ENCODE results near the gene PLEKHO2.

The PLEKHO2 gene

DNA sequence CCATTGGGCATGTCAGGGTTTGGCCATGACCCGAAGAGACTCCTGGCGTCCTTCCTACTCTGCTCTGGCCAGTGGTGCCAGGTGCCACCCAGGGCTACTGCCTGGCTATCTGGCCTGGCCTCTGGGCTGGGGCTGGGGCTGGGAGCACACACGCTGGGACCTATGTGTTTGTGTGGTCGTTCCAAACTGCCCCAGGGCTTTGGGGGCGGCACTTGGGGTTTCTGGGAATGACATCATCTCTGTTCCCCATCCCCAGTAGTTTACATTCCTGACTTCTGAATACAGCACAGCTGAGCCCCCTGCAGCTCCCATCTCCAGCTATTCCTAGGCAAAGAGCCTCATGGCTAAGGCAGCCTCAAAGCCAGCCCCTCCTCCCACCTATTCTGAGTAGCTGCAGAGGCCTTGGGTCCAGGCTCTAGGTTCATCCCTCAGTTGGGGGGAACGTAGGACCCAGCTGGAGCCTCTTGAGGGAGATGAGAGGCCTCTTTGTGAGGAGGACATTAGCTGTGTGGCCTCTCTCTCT lies 24.3 kb downstream of the PLEKHO2 start:
- Histone ChIP-seq H3K9me3 (ENCODE audit: insufficient read depth, low read length) (no peaks in the 10 kb centered on the region), H3K27me3 (ENCODE audit: insufficient read depth, insufficient read length) (no peaks in the 10 kb centered on the region), H3K9ac (ENCODE audit: insufficient read length, low read depth) (peak overlapping the region; percentile 68), H3K36me3 (ENCODE audit: insufficient read depth, insufficient read length, low read length) (peaks cover 59% of the 10 kb centered on the region), H3K4me3 (ENCODE audit: insufficient read length, low read depth) (no peak overlapping the region), H3K4me1 (ENCODE audit: insufficient read depth, insufficient read length) (peaks cover 39% of the 10 kb centered on the region)
- TF ChIP-seq SUZ12 (IDR thresholded peaks at IDR 0.05; ENCODE audit: extremely low read depth, insufficient read depth, insufficient read length): no peak
- peak; percentile 97 for DNase-seq (ENCODE audit: low read depth, low spot score)

DNA sequence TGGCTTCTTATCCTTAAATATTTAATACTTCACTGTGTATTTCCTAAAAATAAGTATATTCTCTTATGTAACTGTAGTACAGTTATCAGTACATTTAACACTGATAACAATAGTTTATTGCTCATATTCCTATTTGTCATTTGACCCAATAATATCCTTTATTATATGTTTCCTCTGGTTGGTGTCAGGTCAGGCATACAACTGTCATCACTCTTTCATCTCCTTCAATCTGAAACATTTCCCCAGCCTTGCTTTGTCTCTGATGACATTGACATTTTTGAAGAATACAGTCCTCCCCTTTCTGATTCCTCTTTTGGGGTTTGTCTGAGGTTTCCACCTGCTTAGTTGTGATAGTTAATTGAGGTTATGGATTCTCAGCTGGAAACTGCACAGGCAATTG lies 27.8 kb downstream of the PLEKHO2 start:
- Histone ChIP-seq H3K9ac (ENCODE audit: insufficient read length, low read depth) (no peak overlapping the region), H3K4me3 (ENCODE audit: insufficient read length, low read depth) (no peak overlapping the region), H3K36me3 (ENCODE audit: insufficient read depth, insufficient read length, low read length) (peaks cover 33% of the 10 kb centered on the region), H3K9me3 (ENCODE audit: insufficient read depth, low read length) (no peaks in the 10 kb centered on the region), H3K4me1 (ENCODE audit: insufficient read depth, insufficient read length) (peaks cover 31% of the 10 kb centered on the region), H3K27me3 (ENCODE audit: insufficient read depth, insufficient read length) (no peaks in the 10 kb centered on the region)
- TF ChIP-seq SUZ12 (IDR thresholded peaks at IDR 0.05; ENCODE audit: extremely low read depth, insufficient read depth, insufficient read length) (no peak), ZNF274 (IDR thresholded peaks at IDR 0.05; ENCODE audit: low read depth, low read length) (no peak), YY1 (IDR thresholded peaks at IDR 0.05; ENCODE audit: insufficient read depth, insufficient read length) (no peak)
- no peak for DNase-seq (ENCODE audit: low read depth, low spot score)

DNA sequence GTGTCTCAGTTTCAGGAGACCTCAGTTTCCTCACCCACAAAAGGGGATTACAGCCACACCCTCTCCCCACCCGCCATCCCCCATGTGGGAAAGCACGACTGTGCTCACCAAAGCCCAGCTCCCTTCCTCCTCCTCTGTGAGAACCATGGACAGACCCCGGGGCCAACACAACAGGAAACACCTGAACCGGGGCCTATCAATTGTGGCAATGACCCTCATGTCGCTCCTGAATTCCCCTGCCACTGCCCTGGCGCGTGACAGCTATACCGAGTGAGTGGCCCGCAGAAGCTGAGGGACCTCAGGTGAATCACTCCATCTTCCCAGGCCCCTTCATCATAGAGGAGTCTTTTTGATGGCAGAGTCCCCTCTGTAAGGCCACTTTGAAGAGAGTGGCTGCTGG lies 28.6 kb downstream of the PLEKHO2 start:
- Histone ChIP-seq H3K9ac (ENCODE audit: insufficient read length, low read depth) (no peak overlapping the region), H3K9me3 (ENCODE audit: insufficient read depth, low read length) (no peaks in the 10 kb centered on the region), H3K36me3 (ENCODE audit: insufficient read depth, insufficient read length, low read length) (peaks cover 24% of the 10 kb centered on the region), H3K4me1 (ENCODE audit: insufficient read depth, insufficient read length) (peaks cover 36% of the 10 kb centered on the region), H3K27me3 (ENCODE audit: insufficient read depth, insufficient read length) (no peaks in the 10 kb centered on the region), H3K4me3 (ENCODE audit: insufficient read length, low read depth) (no peak overlapping the region)
- no peak for DNase-seq (ENCODE audit: low read depth, low spot score)
- no peak for TF ChIP-seq ZNF274 (IDR thresholded peaks at IDR 0.05; ENCODE audit: low read depth, low read length)
- TF ChIP-seq YY1 (IDR thresholded peaks at IDR 0.05; ENCODE audit: insufficient read depth, insufficient read length): no peak
- no peak for TF ChIP-seq SUZ12 (IDR thresholded peaks at IDR 0.05; ENCODE audit: extremely low read depth, insufficient read depth, insufficient read length)

DNA sequence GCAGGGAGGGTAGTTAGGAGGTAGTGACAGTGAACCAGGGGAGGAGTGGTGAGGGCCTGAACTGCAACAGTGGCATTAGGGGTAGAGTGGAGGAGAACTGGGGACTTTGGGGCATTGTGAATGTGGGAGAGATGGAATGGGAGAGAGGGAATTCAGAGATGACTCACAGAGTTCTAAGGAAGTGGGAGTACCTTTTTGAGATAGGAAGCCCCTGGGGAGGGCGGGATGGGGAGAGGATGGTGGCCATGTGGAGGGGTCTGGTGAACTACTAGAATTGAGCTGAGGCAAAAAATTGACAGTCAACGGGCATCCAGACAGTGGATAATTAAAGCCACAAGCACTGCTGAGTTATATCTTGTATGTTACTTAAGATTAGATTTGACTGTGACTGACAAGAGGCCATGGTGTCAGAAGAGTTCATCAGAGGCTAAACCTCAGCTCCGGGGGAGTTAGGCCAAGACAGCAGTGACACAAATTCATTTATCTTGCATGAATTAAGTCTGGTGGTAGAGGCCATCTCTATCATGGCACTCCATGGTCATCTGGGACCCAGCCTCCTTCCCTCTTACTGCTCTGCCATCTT lies 34.0 kb downstream of the PLEKHO2 start:
- TF ChIP-seq ZNF274 (IDR thresholded peaks at IDR 0.05; ENCODE audit: low read depth, low read length) (no peak), SUZ12 (IDR thresholded peaks at IDR 0.05; ENCODE audit: extremely low read depth, insufficient read depth, insufficient read length) (no peak), YY1 (IDR thresholded peaks at IDR 0.05; ENCODE audit: insufficient read depth, insufficient read length) (no peak)
- H3K4me3 ChIP-seq (ENCODE audit: insufficient read length, low read depth): no peak overlapping the region
- no peaks in the 10 kb centered on the region for H3K27me3 ChIP-seq (ENCODE audit: insufficient read depth, insufficient read length)
- no peak for DNase-seq (ENCODE audit: low read depth, low spot score)
- no peaks in the 10 kb centered on the region for H3K9me3 ChIP-seq (ENCODE audit: insufficient read depth, low read length)
- no peak overlapping the region for H3K9ac ChIP-seq (ENCODE audit: insufficient read length, low read depth)
- H3K4me1 ChIP-seq (ENCODE audit: insufficient read depth, insufficient read length): peaks cover 22% of the 10 kb centered on the region
- H3K36me3 ChIP-seq (ENCODE audit: insufficient read depth, insufficient read length, low read length): no peaks in the 10 kb centered on the region

DNA sequence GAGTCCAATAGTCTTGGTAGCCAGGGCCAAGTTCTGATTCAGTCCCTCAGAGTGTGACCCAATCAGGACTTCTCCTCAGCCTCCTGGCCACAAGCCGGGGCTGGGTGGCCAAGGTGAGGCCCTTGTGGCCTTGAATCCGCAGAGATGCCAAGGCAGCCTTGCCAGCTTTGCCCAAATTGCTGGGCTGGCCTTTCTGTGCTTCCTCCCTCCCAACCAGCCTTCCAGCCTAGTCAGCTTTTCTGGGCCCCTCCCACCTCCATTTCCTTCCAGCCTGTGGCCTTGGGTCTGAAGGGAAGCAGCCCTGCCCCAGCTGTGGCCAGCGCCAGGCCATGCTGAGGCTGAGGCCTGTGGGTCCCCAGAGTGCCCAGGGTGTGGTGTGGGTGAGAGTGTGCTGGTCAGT lies 35.7 kb downstream of the PLEKHO2 start:
- no peak overlapping the region for H3K9ac ChIP-seq (ENCODE audit: insufficient read length, low read depth)
- TF ChIP-seq ZNF274 (IDR thresholded peaks at IDR 0.05; ENCODE audit: low read depth, low read length) (no peak), SUZ12 (IDR thresholded peaks at IDR 0.05; ENCODE audit: extremely low read depth, insufficient read depth, insufficient read length) (no peak), YY1 (IDR thresholded peaks at IDR 0.05; ENCODE audit: insufficient read depth, insufficient read length) (no peak)
- DNase-seq (ENCODE audit: low read depth, low spot score): no peak

DNA sequence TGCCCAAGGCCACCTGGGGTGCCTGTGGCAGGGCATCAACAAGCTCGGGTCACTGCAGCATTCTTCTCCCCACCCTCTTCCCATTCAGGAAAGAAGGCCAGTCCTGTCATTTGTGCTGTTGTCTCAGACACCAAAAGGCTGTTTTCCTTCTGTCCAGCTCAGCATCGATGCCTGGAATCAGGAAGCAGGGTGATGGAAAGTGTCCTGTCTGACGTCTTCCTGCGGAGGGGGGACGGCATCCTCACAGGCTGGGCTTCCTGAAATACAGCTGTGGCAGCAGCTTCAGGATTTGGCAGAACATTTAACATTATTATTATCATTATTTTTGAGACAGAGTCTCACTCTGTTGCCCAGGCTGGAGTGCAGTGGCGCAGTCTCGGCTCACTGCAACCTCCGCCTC lies 37.0 kb downstream of the PLEKHO2 start:
- no peak for TF ChIP-seq ZNF274 (IDR thresholded peaks at IDR 0.05; ENCODE audit: low read depth, low read length)
- TF ChIP-seq YY1 (IDR thresholded peaks at IDR 0.05; ENCODE audit: insufficient read depth, insufficient read length): no peak
- no peak for TF ChIP-seq SUZ12 (IDR thresholded peaks at IDR 0.05; ENCODE audit: extremely low read depth, insufficient read depth, insufficient read length)
- Histone ChIP-seq H3K9me3 (ENCODE audit: insufficient read depth, low read length) (no peaks in the 10 kb centered on the region), H3K4me3 (ENCODE audit: insufficient read length, low read depth) (no peak overlapping the region), H3K27me3 (ENCODE audit: insufficient read depth, insufficient read length) (no peaks in the 10 kb centered on the region), H3K4me1 (ENCODE audit: insufficient read depth, insufficient read length) (peaks cover 26% of the 10 kb centered on the region), H3K36me3 (ENCODE audit: insufficient read depth, insufficient read length, low read length) (no peaks in the 10 kb centered on the region), H3K9ac (ENCODE audit: insufficient read length, low read depth) (no peak overlapping the region)
- no peak for DNase-seq (ENCODE audit: low read depth, low spot score)

More for the DNA sequence above, 35.7 kb downstream of the PLEKHO2 start:
- H3K4me3 ChIP-seq (ENCODE audit: insufficient read length, low read depth): no peak overlapping the region
- peaks cover 23% of the 10 kb centered on the region for H3K4me1 ChIP-seq (ENCODE audit: insufficient read depth, insufficient read length)
- no peaks in the 10 kb centered on the region for H3K27me3 ChIP-seq (ENCODE audit: insufficient read depth, insufficient read length)
- H3K9me3 ChIP-seq (ENCODE audit: insufficient read depth, low read length): no peaks in the 10 kb centered on the region
- H3K36me3 ChIP-seq (ENCODE audit: insufficient read depth, insufficient read length, low read length): no peaks in the 10 kb centered on the region

DNA sequence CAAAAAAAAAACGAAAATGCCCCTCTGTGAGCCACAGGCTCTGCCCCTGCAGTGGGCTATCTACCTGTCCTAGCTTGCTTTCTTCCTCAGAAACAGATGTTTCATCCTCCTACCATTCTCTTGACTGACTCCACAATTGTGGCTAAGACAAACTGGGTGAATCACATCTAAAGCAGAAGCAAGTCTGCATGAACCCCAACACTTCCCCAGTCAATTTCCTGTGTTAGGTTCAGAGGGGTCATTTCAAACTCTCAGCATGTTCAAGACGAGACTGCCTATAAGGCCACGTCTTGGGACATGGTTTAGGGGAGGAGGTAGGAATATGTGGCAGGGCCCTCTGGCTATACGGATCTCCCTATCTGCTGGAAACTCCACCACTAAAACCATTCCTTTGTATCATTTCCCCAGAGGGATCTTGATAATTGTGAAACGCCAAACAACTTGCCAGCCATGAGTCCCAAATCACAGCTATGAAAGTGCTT lies 41.4 kb downstream of the PLEKHO2 start:
- Histone ChIP-seq H3K9ac (ENCODE audit: insufficient read length, low read depth) (no peak overlapping the region), H3K4me3 (ENCODE audit: insufficient read length, low read depth) (no peak overlapping the region), H3K4me1 (ENCODE audit: insufficient read depth, insufficient read length) (peaks cover 14% of the 10 kb centered on the region), H3K9me3 (ENCODE audit: insufficient read depth, low read length) (no peaks in the 10 kb centered on the region), H3K36me3 (ENCODE audit: insufficient read depth, insufficient read length, low read length) (no peaks in the 10 kb centered on the region), H3K27me3 (ENCODE audit: insufficient read depth, insufficient read length) (no peaks in the 10 kb centered on the region)
- TF ChIP-seq YY1 (IDR thresholded peaks at IDR 0.05; ENCODE audit: insufficient read depth, insufficient read length) (no peak), ZNF274 (IDR thresholded peaks at IDR 0.05; ENCODE audit: low read depth, low read length) (no peak), SUZ12 (IDR thresholded peaks at IDR 0.05; ENCODE audit: extremely low read depth, insufficient read depth, insufficient read length) (no peak)
- DNase-seq (ENCODE audit: low read depth, low spot score): no peak

Data from NT2/D1 (cell line).